WTC11 (cell line): ENCODE measurements around the gene CEMIP. TPM values are rescaled to one million over a fixed set of nuclear protein-coding genes. Genes with fewer than 3 reads are reported as not detected.
A peak's percentile ranks its signal among the peaks of the same experiment; 100 is the strongest.

ENCODE experiments used
- ATAC-seq: fragments of 200-7000 bp; cut with Tn5 transposase; 2 replicates; pipeline ENCODE4 v1.10.0; 2021; ENCODE audit warnings: mild to moderate bottlenecking, moderate library complexity
- CTCF ChIA-PET: fragments of 300-600 bp; sonication (Branson Sonifier 250); formaldehyde crosslinking; loops from one replicate; lab custom pipeline; 2021; ENCODE audit warnings: antibody characterized with exemption; lab: Charles Lee
- POLR2A ChIA-PET: fragments of 350-600 bp; sonication (Branson Sonifier 250); formaldehyde crosslinking; loops from one replicate; lab custom pipeline; 2021; ENCODE audit warnings: antibody characterized with exemption; lab: Charles Lee
- DNase-seq: peaks from one replicate; pipeline ENCODE4 v3.0.0; 2021; ENCODE audit warnings: low spot score
- H3K27ac Mint-ChIP-seq: 2 replicates; pipeline ENCODE4 v1.8.0; 2021; ENCODE audit warnings: mixed read lengths
- H3K27me3 Mint-ChIP-seq: 2 replicates; pipeline ENCODE4 v1.8.0; 2021; ENCODE audit warnings: low read depth, mild to moderate bottlenecking, moderate library complexity, mixed read lengths
- H3K36me3 Mint-ChIP-seq: 2 replicates; pipeline ENCODE4 v1.8.0; 2021; ENCODE audit warnings: mixed read lengths
- H3K4me1 Mint-ChIP-seq: 2 replicates; pipeline ENCODE4 v1.8.0; 2022; ENCODE audit warnings: mixed read lengths
- H3K4me3 Mint-ChIP-seq: 2 replicates; pipeline ENCODE4 v1.8.0; 2021; ENCODE audit warnings: mild to moderate bottlenecking, moderate library complexity, mixed read lengths
- H3K9me3 Mint-ChIP-seq: 2 replicates; pipeline ENCODE4 v1.8.0; 2021; ENCODE audit warnings: mixed read lengths
- CREB1 ChIP-seq: sonication (generic); formaldehyde crosslinking; IDR thresholded peaks from 2 replicates; pipeline ENCODE4 v1.8.0; 2023; ENCODE audit warnings: mild to moderate bottlenecking, missing genetic modification reagents
- CREM ChIP-seq: sonication (generic); formaldehyde crosslinking; IDR thresholded peaks from 2 replicates; pipeline ENCODE4 v1.8.1; 2022; ENCODE audit warnings: mild to moderate bottlenecking, missing genetic modification reagents, moderate library complexity
- E2F5 ChIP-seq: sonication (generic); formaldehyde crosslinking; IDR thresholded peaks from 2 replicates; pipeline ENCODE4 v1.8.1; 2022; ENCODE audit warnings: mild to moderate bottlenecking, moderate library complexity, missing genetic modification reagents
- ESRRA ChIP-seq: sonication (generic); formaldehyde crosslinking; IDR thresholded peaks from 2 replicates; pipeline ENCODE4 v1.8.1; 2022; ENCODE audit warnings: mild to moderate bottlenecking, missing genetic modification reagents, borderline replicate concordance
- HMGA2 ChIP-seq: fragments of 250-450 bp; sonication (Bioruptor Pico); IDR thresholded peaks from 2 replicates; pipeline ENCODE4 v1.4.0; 2021; ENCODE audit warnings: mild to moderate bottlenecking, moderate library complexity
- IRF2 ChIP-seq: sonication (generic); formaldehyde crosslinking; IDR thresholded peaks from 2 replicates; pipeline ENCODE4 v1.8.0; 2022; ENCODE audit warnings: low read depth, missing genetic modification reagents, borderline replicate concordance
- NFATC4 ChIP-seq: fragments of 250-450 bp; sonication (Bioruptor Pico); IDR thresholded peaks from 2 replicates; pipeline ENCODE4 v1.9.0; 2021; ENCODE audit warnings: mild to moderate bottlenecking
- NFYB ChIP-seq: sonication (generic); formaldehyde crosslinking; conservative IDR thresholded peaks from 2 replicates; pipeline ENCODE4 v1.8.0; 2022; ENCODE audit warnings: low read depth, missing genetic modification reagents
- NR2C2 ChIP-seq: sonication (generic); formaldehyde crosslinking; IDR thresholded peaks from 2 replicates; pipeline ENCODE4 v1.8.0; 2022; ENCODE audit warnings: mild to moderate bottlenecking, missing genetic modification reagents
- OVOL2 ChIP-seq: fragments of 250-450 bp; sonication (Bioruptor Pico); IDR thresholded peaks from 2 replicates; pipeline ENCODE4 v1.9.0; 2021; ENCODE audit warnings: mild to moderate bottlenecking, borderline replicate concordance
- PRRX2 ChIP-seq: fragments of 250-450 bp; sonication (Bioruptor Pico); IDR thresholded peaks from 2 replicates; pipeline ENCODE4 v1.8.0; 2021; ENCODE audit warnings: mild to moderate bottlenecking
- SP1 ChIP-seq: sonication (generic); formaldehyde crosslinking; conservative IDR thresholded peaks from 2 replicates; pipeline ENCODE4 v1.8.1; 2022; ENCODE audit warnings: missing genetic modification reagents
- TCF7 ChIP-seq: sonication (generic); formaldehyde crosslinking; IDR thresholded peaks from 2 replicates; pipeline ENCODE4 v1.8.0; 2022; ENCODE audit warnings: mild to moderate bottlenecking, low read depth, missing genetic modification reagents, moderate library complexity
- ZNF121 ChIP-seq: sonication (generic); formaldehyde crosslinking; IDR thresholded peaks from 2 replicates; pipeline ENCODE4 v1.8.0; 2023; ENCODE audit warnings: missing genetic modification reagents
- ZNF232 ChIP-seq: sonication (generic); formaldehyde crosslinking; IDR thresholded peaks from 2 replicates; pipeline ENCODE4 v1.8.0; 2022; ENCODE audit warnings: mild to moderate bottlenecking, missing genetic modification reagents
- ZNF263 ChIP-seq: sonication (generic); formaldehyde crosslinking; IDR thresholded peaks from 2 replicates; pipeline ENCODE4 v1.8.1; 2022; ENCODE audit warnings: low read depth, mild to moderate bottlenecking, moderate library complexity, missing genetic modification reagents
- ZNF396 ChIP-seq: fragments of 250-450 bp; sonication (Bioruptor Pico); IDR thresholded peaks from 2 replicates; pipeline ENCODE4 v1.8.0; 2021; ENCODE audit warnings: mild to moderate bottlenecking, moderate library complexity, borderline replicate concordance
- ZNF416 ChIP-seq: fragments of 250-450 bp; sonication (Bioruptor Pico); IDR thresholded peaks from 2 replicates; pipeline ENCODE4 v1.9.0; 2021; ENCODE audit warnings: mild to moderate bottlenecking, inconsistent platforms
- ZNF423 ChIP-seq: fragments of 250-450 bp; sonication (Bioruptor Pico); IDR thresholded peaks from 2 replicates; pipeline ENCODE4 v2.1.2; 2022; ENCODE audit warnings: mild to moderate bottlenecking, moderate library complexity
- ZNF512 ChIP-seq: sonication (generic); formaldehyde crosslinking; IDR thresholded peaks from 2 replicates; pipeline ENCODE4 v1.8.1; 2022; ENCODE audit warnings: missing genetic modification reagents, borderline replicate concordance
- total RNA-seq: library from RNA; stranded (reverse); gene quantifications from 3 replicates; pipeline ENCODE4 v1.2.3, GENCODE V29; 2021
- TF ChIP-seq, protein P1 (sequence below): sonication (generic); formaldehyde crosslinking; IDR thresholded peaks from 2 replicates; pipeline ENCODE4 v1.8.0; 2022; ENCODE audit warnings: mild to moderate bottlenecking, missing genetic modification reagents
- TF ChIP-seq, protein P2 (sequence below): sonication (generic); formaldehyde crosslinking; IDR thresholded peaks from 2 replicates; pipeline ENCODE4 v1.8.0; 2023; ENCODE audit warnings: missing genetic modification reagents, mild to moderate bottlenecking, borderline replicate concordance
- TF ChIP-seq, protein P3 (sequence below): sonication (generic); formaldehyde crosslinking; conservative IDR thresholded peaks from 2 replicates; pipeline ENCODE4 v1.8.1; 2022; ENCODE audit warnings: mild to moderate bottlenecking, missing genetic modification reagents
- TF ChIP-seq, protein P4 (sequence below): sonication (generic); formaldehyde crosslinking; IDR thresholded peaks from 2 replicates; pipeline ENCODE4 v1.8.1; 2022; ENCODE audit warnings: mild to moderate bottlenecking, missing genetic modification reagents, moderate library complexity, borderline replicate concordance
- TF ChIP-seq, protein P5 (sequence below): fragments of 250-450 bp; sonication (Bioruptor Pico); conservative IDR thresholded peaks from 2 replicates; pipeline ENCODE4 v1.9.0; 2021; ENCODE audit warnings: mild to moderate bottlenecking

Gene CEMIP
- total RNA-seq, 1 experiment from 2014 or later, result 0.87 TPM

DNA sequence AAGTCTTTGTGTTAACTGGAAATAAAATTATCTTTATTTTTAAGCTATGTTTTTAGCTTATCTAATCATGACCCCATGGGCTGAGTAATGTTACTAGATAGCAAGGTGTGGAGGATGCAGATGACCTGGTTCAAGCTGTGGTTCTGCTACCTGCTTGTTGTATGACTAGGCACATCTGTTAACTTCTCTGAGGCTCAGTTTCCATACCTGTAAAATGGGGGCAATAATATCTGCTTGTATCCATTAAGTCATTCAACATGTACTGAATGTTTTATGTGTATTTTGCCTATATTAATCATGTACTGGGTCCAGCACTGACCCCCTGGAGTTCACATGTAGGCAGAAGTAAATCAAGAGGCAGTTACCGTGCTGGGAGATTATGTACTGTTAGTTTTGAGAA, 51.5 kb downstream of the CEMIP start:
- TF ChIP-seq, protein P1, sequence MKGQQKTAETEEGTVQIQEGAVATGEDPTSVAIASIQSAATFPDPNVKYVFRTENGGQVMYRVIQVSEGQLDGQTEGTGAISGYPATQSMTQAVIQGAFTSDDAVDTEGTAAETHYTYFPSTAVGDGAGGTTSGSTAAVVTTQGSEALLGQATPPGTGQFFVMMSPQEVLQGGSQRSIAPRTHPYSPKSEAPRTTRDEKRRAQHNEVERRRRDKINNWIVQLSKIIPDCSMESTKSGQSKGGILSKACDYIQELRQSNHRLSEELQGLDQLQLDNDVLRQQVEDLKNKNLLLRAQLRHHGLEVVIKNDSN, result no peak
- TF ChIP-seq, protein P2, sequence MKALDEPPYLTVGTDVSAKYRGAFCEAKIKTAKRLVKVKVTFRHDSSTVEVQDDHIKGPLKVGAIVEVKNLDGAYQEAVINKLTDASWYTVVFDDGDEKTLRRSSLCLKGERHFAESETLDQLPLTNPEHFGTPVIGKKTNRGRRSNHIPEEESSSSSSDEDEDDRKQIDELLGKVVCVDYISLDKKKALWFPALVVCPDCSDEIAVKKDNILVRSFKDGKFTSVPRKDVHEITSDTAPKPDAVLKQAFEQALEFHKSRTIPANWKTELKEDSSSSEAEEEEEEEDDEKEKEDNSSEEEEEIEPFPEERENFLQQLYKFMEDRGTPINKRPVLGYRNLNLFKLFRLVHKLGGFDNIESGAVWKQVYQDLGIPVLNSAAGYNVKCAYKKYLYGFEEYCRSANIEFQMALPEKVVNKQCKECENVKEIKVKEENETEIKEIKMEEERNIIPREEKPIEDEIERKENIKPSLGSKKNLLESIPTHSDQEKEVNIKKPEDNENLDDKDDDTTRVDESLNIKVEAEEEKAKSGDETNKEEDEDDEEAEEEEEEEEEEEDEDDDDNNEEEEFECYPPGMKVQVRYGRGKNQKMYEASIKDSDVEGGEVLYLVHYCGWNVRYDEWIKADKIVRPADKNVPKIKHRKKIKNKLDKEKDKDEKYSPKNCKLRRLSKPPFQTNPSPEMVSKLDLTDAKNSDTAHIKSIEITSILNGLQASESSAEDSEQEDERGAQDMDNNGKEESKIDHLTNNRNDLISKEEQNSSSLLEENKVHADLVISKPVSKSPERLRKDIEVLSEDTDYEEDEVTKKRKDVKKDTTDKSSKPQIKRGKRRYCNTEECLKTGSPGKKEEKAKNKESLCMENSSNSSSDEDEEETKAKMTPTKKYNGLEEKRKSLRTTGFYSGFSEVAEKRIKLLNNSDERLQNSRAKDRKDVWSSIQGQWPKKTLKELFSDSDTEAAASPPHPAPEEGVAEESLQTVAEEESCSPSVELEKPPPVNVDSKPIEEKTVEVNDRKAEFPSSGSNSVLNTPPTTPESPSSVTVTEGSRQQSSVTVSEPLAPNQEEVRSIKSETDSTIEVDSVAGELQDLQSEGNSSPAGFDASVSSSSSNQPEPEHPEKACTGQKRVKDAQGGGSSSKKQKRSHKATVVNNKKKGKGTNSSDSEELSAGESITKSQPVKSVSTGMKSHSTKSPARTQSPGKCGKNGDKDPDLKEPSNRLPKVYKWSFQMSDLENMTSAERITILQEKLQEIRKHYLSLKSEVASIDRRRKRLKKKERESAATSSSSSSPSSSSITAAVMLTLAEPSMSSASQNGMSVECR (CRISPR knock-in tag), result no peak
- TF ChIP-seq NR2C2 (CRISPR knock-in tag), result no peak
- TF ChIP-seq, protein P3, sequence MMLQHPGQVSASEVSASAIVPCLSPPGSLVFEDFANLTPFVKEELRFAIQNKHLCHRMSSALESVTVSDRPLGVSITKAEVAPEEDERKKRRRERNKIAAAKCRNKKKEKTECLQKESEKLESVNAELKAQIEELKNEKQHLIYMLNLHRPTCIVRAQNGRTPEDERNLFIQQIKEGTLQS, result no peak
- TF ChIP-seq OVOL2, result no peak
- TF ChIP-seq, protein P4, sequence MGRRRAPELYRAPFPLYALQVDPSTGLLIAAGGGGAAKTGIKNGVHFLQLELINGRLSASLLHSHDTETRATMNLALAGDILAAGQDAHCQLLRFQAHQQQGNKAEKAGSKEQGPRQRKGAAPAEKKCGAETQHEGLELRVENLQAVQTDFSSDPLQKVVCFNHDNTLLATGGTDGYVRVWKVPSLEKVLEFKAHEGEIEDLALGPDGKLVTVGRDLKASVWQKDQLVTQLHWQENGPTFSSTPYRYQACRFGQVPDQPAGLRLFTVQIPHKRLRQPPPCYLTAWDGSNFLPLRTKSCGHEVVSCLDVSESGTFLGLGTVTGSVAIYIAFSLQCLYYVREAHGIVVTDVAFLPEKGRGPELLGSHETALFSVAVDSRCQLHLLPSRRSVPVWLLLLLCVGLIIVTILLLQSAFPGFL (CRISPR knock-in tag), result no peak
- no peak for TF ChIP-seq IRF2 (CRISPR knock-in tag)
- no peak for TF ChIP-seq HMGA2 (CRISPR knock-in tag)
- TF ChIP-seq ZNF263 (CRISPR knock-in tag), result no peak
- no peak for TF ChIP-seq ZNF416 (CRISPR knock-in tag)
- TF ChIP-seq CREM, result no peak
- no peak for TF ChIP-seq ZNF423 (CRISPR knock-in tag)
- no peak for TF ChIP-seq CREB1 (CRISPR knock-in tag)
- no peak for TF ChIP-seq NFYB (CRISPR knock-in tag)
- no peak for TF ChIP-seq ZNF512 (CRISPR knock-in tag)
- TF ChIP-seq ZNF121 (CRISPR knock-in tag), result no peak
- TF ChIP-seq, all 79 proteins: peak for 0
- Mint-ChIP-seq H3K27ac (peak overlapping the region; percentile 95), H3K4me3 (no peak overlapping the region), H3K36me3 (no peaks in the 10 kb centered on the region), H3K9me3 (no peaks in the 10 kb centered on the region), H3K4me1 (peaks cover 61% of the 10 kb centered on the region), H3K27me3 (no peaks in the 10 kb centered on the region)
- POLR2A ChIA-PET, result no interaction called here
- DNase-seq (no peak), ATAC-seq (no peak)
- CTCF ChIA-PET, result interaction anchor here (0.7 kb wide), 1 partner anchor 147 kb away, joined by 3 read pairs; no protein-coding TSS in a partner anchor

DNA sequence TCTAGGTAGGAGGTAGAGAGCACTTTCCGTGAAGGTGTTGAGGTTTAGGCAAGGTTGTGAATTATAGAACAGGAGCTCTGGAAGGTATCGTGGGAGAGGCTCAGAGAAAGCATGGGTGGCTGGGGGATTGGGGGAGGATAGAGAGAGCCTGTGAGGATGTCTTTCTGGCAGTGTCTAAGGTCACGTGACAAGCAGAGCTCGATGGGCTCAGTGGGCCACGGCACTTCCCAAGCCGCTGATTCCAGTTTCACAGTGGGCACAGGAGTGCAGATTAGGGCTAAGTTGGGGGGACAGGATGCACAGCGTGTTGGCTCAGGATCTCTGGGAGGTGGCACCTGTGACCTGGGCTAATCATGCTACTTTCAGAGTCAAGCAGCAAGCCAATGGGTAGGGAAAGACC, 52.0 kb downstream of the CEMIP start:
- ChIA-PET CTCF (interaction anchor here (0.7 to 1.9 kb wide), 5 partner anchors 8 to 147 kb away, joined by 3 to 8 read pairs (median 3); partner anchors contain the start of gene CEMIP), POLR2A (no interaction called here)
- no peaks in the 10 kb centered on the region for H3K27me3 Mint-ChIP-seq
- H3K36me3 Mint-ChIP-seq, result no peaks in the 10 kb centered on the region
- ATAC-seq (no peak), DNase-seq (no peak)
- peak overlapping the region; percentile 95 for H3K27ac Mint-ChIP-seq
- H3K4me3 Mint-ChIP-seq, result no peak overlapping the region
- H3K9me3 Mint-ChIP-seq, result no peaks in the 10 kb centered on the region
- peaks cover 64% of the 10 kb centered on the region for H3K4me1 Mint-ChIP-seq
- TF ChIP-seq PRRX2 (no peak), CREM (no peak), TCF7 (CRISPR knock-in tag) (no peak), SP1 (CRISPR knock-in tag) (no peak), NFATC4 (CRISPR knock-in tag) (no peak), ZNF396 (CRISPR knock-in tag) (no peak), ESRRA (no peak), E2F5 (CRISPR knock-in tag) (no peak), ZNF232 (no peak)
- TF ChIP-seq, protein P5, sequence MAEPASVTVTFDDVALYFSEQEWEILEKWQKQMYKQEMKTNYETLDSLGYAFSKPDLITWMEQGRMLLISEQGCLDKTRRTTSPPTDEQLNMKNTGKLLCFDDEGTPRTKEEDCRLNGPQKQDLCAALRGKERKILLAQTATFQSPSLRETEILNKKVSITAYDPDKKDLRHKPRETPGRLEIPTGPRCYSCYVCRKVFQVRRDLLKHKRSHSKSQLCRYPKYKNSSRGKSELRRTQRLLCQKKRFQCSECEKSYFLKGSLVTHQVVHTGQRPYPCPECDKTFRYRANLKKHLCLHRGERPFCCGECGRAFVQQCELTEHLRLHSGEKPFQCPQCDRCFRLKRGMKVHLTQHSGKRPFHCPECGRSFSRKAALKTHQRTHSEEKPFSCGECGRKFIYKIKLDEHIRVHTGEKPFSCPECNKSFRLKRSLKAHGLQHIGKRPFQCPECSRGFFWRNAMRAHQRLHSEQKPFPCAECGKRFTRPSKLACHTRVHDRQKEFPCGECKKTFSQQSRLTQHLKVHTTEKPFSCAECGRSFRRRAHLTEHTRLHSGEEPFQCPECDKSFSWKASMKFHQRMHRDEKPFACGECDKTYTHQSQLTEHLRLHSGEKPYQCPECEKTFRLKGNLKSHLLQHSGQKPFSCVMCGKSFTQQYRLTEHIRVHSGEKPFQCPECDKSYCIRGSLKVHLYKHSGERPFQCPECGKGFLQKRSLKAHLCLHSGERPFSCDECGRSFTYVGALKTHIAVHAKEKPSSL (CRISPR knock-in tag), result no peak
- TF ChIP-seq, protein P4 (CRISPR knock-in tag), result no peak
